Bronchial epithelial cell (primary cell): ENCODE results near the gene ACTN1. TPM values are rescaled to one million over a fixed set of nuclear protein-coding genes. Genes with fewer than 3 reads are reported as not detected.

ENCODE experiments used
- DNase-seq: peaks from one replicate; pipeline ENCODE4 v3.0.0-alpha.2; 2010; ENCODE audit warnings: low read depth
- FAIRE-seq: peaks from 2 replicates; lab custom pipeline; 2011; peaks lifted over from hg19 to GRCh38; lab: Jason Lieb, UNC
- H3K27me3 ChIP-seq: 2 replicates; pipeline ENCODE4 v1.5.1; 2011; ENCODE audit warnings: low read length; ENCODE audit not compliant: control insufficient read depth, insufficient read depth
- H3K36me3 ChIP-seq: 2 replicates; pipeline ENCODE4 v1.5.1; 2011; ENCODE audit warnings: low read length; ENCODE audit not compliant: control insufficient read depth, insufficient read depth
- H3K4me3 ChIP-seq: 2 replicates; pipeline ENCODE4 v1.5.1; 2011; ENCODE audit warnings: mild to moderate bottlenecking, low read depth, low read length, control low read depth
- CTCF ChIP-seq: IDR thresholded peaks from 2 replicates; pipeline ENCODE4 v1.5.1; 2011; ENCODE audit warnings: mild to moderate bottlenecking, moderate library complexity, low read length, control low read depth, inconsistent platforms; ENCODE audit not compliant: insufficient read depth, severe bottlenecking
- total RNA-seq: library from RNA; depleted of rRNA; stranded (reverse); fragments of >200 nt; gene quantifications from 2 replicates; pipeline ENCODE4 v1.2.1, GENCODE V29; 2014

Gene ACTN1
- total RNA-seq, 1 donor from 2014 or later: 165 TPM

GRCh38 chr14:68979722-68980451 lies 785 bp upstream of the ACTN1 start:
- peak; percentile 58 for DNase-seq
- no peak for TF ChIP-seq CTCF
- H3K4me3 ChIP-seq: peak overlapping the region; percentile 87
- no peak for FAIRE-seq
- H3K27me3 ChIP-seq: no peaks in the 10 kb centered on the region
- H3K36me3 ChIP-seq: peaks cover 1% of the 10 kb centered on the region

DNA sequence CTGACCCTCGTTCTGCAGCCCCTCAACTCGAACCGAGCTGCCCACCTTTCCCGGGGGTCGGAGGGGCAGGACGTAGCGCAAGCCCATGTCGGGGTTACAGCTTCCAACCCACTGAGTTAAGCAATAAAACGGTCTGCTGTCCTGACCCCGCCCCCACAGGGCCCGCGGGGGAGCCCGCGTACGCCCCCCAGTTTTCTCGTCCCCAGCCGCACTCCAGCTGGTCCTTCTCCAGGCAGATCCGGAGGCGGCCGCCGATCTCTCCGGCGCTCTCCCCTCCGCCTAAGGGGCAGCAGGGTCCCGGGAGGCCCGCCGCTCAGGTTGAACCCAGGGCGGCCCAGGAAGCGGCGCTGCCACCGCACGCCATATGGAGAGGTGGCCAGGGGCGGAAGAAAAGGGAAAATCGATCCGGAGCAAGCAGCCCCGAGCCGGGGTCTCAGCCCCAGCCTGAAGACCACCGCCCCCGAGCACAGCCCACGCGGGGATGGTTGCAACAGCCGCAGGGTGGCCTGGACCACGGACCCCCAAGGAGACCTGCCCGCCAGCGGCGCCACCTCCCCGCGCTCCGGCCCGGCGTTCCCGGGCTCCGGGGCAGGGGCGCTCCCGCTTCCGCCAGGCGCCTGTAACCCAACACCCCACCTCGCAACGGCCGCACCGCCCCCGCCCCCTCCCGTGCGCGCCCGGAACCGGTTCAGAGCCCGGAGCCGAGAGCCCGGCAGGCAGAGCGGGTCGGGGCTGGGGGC lies 760 bp downstream of the ACTN1 start:
- Histone ChIP-seq H3K4me3 (peak overlapping the region; percentile 87), H3K36me3 (peaks cover 10% of the 10 kb centered on the region), H3K27me3 (no peaks in the 10 kb centered on the region)
- no peak for TF ChIP-seq CTCF
- no peak for DNase-seq
- no peak for FAIRE-seq

DNA sequence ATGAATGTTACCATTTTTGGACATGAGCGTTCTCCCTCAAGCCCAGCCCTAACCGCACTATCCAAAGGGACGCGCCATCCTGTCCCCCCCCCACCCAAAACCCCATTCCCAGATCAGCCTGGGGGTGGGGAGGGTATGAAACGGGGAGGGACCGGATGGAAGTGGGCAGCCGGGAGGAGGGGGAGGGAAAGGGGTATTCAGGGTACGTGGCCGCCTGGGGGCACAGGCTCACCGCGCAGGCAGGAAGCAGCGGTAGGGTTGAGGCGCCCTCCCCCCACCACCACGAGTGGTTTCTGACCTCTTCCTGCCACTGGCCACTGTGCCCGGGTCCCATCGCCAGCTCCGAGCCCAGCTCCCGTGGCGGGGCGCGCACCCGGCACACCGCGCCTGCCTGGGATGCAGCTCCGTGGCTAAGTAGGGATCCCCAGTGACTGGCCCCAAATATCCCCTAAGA lies 1.4 kb downstream of the ACTN1 start:
- Histone ChIP-seq H3K27me3 (no peaks in the 10 kb centered on the region), H3K4me3 (peak overlapping the region; percentile 87), H3K36me3 (peaks cover 13% of the 10 kb centered on the region)
- no peak for TF ChIP-seq CTCF
- DNase-seq: peak; percentile 70
- FAIRE-seq: no peak

DNA sequence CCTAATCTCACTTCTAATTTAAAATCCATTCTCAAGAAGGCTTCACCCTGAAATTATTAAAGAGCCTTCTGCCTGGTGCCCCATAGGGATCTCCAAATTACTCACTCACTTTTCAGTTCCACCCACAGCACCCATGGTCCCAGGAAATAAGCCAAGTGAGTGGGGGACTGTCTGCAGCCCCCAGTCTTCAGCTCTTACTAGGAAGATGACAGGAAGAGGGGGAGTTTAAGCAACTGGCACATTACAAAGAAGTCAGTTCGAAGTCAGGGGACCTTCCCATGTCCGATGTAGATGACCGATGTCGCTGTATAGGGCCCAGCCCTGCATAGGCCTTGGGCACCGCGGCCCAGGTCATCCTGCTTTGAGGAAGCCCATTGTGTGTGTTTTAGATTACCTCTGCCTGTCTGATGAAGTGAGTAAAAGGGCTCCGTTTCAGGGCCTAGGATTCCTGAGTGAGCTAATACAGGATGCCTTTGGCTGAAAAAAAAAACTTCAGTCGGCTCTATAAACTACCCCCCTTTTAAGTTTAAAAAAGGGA lies 1.9 kb downstream of the ACTN1 start:
- DNase-seq (no peak), FAIRE-seq (no peak)
- H3K36me3 ChIP-seq: peaks cover 15% of the 10 kb centered on the region
- H3K4me3 ChIP-seq: peak overlapping the region; percentile 87
- no peak for TF ChIP-seq CTCF
- H3K27me3 ChIP-seq: no peaks in the 10 kb centered on the region

GRCh38 chr14:68976160-68977067 lies 2.7 kb downstream of the ACTN1 start:
- no peak for TF ChIP-seq CTCF
- peak; percentile 43 for DNase-seq
- H3K4me3 ChIP-seq: peak overlapping the region; percentile 87
- H3K36me3 ChIP-seq: peaks cover 18% of the 10 kb centered on the region
- no peaks in the 10 kb centered on the region for H3K27me3 ChIP-seq
- FAIRE-seq: peak; percentile 50
